ENCODE data around the gene CCSER2. TPM values are rescaled to one million over a fixed set of nuclear protein-coding genes. Genes with fewer than 3 reads are reported as not detected.

The CCSER2 gene
- total RNA-seq, 4 donors from 2014 or later = 33.7 to 63.9 (median 47.5) TPM

DNA sequence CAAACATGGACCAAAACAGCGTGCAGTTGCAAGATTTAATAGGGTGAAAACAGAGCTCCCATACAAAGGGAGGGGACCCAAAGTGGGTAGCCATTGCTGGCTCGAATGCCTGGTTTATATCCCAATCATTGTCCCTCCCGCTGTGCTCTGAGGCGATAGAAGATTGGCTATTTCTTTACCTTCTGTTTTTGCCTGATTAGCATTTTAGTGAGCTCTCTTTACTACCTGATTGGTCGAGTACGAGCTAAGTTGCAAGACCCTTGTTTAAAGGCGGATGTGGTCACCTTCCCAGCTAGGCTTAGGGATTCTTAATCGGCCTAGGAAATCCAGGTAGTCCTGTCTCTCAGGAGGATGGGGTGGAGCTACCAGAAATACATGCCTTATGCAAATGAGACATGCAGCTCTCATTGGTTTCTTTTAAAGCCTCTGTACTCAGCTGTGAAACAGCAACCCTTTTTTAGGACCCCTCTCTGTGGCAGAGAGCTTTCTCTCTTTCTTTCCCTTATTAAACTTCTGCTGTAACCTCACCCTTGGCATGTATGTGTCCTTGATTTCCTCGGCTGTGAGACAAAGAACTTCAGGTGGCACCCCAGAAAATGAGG is 202.4 kb downstream of the CCSER2 start:
- H3K27me3 ChIP-seq = no peaks in the 10 kb centered on the region
- TF ChIP-seq, protein P1, sequence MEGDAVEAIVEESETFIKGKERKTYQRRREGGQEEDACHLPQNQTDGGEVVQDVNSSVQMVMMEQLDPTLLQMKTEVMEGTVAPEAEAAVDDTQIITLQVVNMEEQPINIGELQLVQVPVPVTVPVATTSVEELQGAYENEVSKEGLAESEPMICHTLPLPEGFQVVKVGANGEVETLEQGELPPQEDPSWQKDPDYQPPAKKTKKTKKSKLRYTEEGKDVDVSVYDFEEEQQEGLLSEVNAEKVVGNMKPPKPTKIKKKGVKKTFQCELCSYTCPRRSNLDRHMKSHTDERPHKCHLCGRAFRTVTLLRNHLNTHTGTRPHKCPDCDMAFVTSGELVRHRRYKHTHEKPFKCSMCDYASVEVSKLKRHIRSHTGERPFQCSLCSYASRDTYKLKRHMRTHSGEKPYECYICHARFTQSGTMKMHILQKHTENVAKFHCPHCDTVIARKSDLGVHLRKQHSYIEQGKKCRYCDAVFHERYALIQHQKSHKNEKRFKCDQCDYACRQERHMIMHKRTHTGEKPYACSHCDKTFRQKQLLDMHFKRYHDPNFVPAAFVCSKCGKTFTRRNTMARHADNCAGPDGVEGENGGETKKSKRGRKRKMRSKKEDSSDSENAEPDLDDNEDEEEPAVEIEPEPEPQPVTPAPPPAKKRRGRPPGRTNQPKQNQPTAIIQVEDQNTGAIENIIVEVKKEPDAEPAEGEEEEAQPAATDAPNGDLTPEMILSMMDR (IDR thresholded peaks at IDR 0.05) = no peak
- TF ChIP-seq POLR2A (IDR thresholded peaks at IDR 0.05) = no peak
- H3K4me3 ChIP-seq = no peak overlapping the region
- no peaks in the 10 kb centered on the region for H3K36me3 ChIP-seq
- DNase-seq = no peak
- H3K27ac ChIP-seq = no peak overlapping the region
- H3K4me1 ChIP-seq = no peaks in the 10 kb centered on the region
- peaks cover 0 to 4% (median 0%) of the 10 kb centered on the region in 4 donors for H3K9me3 ChIP-seq

DNA sequence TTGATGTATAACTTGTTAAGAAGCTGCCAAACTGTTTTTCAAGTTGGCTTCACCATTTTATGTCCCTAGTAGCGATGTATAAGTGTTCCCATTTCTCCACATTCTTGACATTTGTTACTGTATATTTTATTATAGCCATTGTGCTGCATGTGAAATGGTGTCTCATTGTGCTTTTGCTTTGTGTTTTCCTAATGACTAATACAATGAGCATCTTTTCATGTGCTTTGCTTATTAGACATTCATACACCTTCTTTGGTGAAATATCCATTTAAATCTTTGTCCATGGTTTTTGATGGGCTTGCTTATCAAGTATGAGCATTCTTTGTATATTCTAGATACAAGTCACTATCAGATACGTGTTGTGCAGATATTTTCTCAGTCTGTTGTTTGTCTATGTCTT is 203.0 kb downstream of the CCSER2 start:
- no peaks in the 10 kb centered on the region for H3K27me3 ChIP-seq
- peaks cover 0 to under 1% (median 0%) of the 10 kb centered on the region in 4 donors for H3K9me3 ChIP-seq
- H3K4me1 ChIP-seq = no peaks in the 10 kb centered on the region
- H3K36me3 ChIP-seq = no peaks in the 10 kb centered on the region
- DNase-seq = no peak
- H3K4me3 ChIP-seq = no peak overlapping the region
- H3K27ac ChIP-seq = no peak overlapping the region
- no peak for TF ChIP-seq POLR2A (IDR thresholded peaks at IDR 0.05)
- TF ChIP-seq, protein P1 (IDR thresholded peaks at IDR 0.05) = no peak

DNA sequence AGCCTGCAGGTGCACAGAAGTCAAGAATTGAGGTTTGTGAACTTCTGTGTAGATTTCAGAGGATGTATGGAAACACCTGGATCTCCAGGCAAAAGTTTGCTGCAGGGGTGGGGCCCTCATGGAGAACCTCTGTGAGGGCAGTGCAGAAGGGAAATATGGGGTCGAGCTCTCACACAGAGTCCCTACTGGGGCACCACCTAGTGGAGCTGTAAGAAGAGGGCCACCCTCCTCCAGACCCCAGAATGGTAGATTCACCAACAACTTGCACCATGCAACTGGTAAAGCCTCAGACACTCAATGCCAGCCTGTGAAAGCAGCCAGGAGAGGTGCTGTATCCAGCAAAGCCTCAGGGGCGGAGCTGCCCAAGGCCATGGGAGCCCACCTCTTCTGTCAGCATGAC is 205.8 kb downstream of the CCSER2 start:
- no peaks in the 10 kb centered on the region for H3K4me1 ChIP-seq
- H3K4me3 ChIP-seq = no peak overlapping the region
- no peak for DNase-seq
- H3K36me3 ChIP-seq = no peaks in the 10 kb centered on the region
- no peaks in the 10 kb centered on the region for H3K27me3 ChIP-seq
- no peak overlapping the region for H3K27ac ChIP-seq
- H3K9me3 ChIP-seq = no peaks in the 10 kb centered on the region
- TF ChIP-seq, protein P1 (IDR thresholded peaks at IDR 0.05) = no peak
- TF ChIP-seq POLR2A (IDR thresholded peaks at IDR 0.05) = no peak

DNA sequence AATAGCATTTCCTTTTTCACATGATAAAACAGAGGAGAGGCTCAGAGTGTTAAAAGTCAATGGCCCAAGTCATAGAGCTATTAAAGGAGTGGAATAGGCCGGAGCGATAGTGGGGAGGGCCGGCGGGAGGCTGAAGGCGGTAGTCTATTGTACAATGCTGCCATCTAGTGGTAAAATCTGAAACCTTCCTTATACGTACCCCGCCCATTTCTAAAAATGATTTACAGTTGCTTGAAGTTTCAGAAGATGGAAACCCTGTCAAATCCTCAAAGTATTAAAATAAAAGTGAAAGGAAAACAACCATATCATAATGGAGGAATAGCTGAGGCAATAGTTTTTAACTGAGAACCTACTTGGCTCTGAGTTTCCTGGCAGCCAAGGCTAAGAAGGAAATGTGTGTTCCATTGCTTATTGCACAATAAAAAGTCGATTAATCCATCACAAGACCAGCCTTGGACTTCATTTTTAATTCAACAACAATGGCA is 209.1 kb downstream of the CCSER2 start:
- Histone ChIP-seq H3K4me3 (no peak overlapping the region), H3K4me1 (peaks cover 0 to 6% (median 0%) of the 10 kb centered on the region in 4 donors), H3K27ac (no peak overlapping the region), H3K9me3 (no peaks in the 10 kb centered on the region), H3K36me3 (no peaks in the 10 kb centered on the region), H3K27me3 (no peaks in the 10 kb centered on the region)
- TF ChIP-seq, protein P1 (IDR thresholded peaks at IDR 0.05) = peak; percentile 52 to 88 (median 82)
- no peak for TF ChIP-seq POLR2A (IDR thresholded peaks at IDR 0.05)
- peak in 2 of 3 donors; percentile 28 to 66 for DNase-seq

DNA sequence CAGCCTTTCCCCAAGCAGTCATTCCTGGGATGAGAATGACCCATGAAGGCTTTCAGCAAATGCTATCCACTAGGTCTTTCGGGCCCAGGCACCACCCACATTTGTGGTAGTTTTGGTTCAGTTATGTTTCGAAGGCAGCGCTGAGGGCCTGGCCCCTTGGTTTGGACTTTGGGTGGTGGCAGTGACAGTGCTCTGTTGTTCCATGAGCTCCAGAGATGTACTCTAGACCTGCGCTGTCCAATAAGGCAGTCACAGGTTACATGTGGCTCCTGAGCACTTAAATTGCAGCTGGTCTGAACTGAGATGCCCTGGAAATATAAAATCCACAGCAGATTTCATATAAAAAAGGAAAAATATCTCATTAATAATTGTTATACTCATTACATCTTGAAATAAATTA is 209.6 kb downstream of the CCSER2 start:
- no peak for DNase-seq
- Histone ChIP-seq H3K9me3 (no peaks in the 10 kb centered on the region), H3K27me3 (no peaks in the 10 kb centered on the region), H3K27ac (no peak overlapping the region), H3K4me1 (peaks cover 0 to 6% (median 0%) of the 10 kb centered on the region in 4 donors), H3K4me3 (no peak overlapping the region), H3K36me3 (no peaks in the 10 kb centered on the region)
- TF ChIP-seq, protein P1 (IDR thresholded peaks at IDR 0.05) = no peak
- no peak for TF ChIP-seq POLR2A (IDR thresholded peaks at IDR 0.05)
